T-cell (primary cell): ENCODE measurements around the gene LBHD1. TPM values are rescaled to one million over a fixed set of nuclear protein-coding genes. Genes with fewer than 3 reads are reported as not detected.
A peak's percentile ranks its signal among the peaks of the same experiment; 100 is the strongest.

ENCODE experiments used
- ATAC-seq, 4 experiments: fragments of 200-7000 bp in 3 of 4; fragments of 150-1000 bp in 1 of 4; cut with Tn5 transposase; replicated peaks in 1 of 4; 1 replicate in 3 of 4; 2 replicates in 1 of 4; pipeline ENCODE4 v1.10.0; 2021; ENCODE audit warnings: moderate library complexity in 3 of 4, mild to moderate bottlenecking in 2 of 4, moderate number of reproducible peaks in 1 of 4
- CTCF ChIA-PET, 2 donors: fragments of 300-600 bp; sonication (Branson Sonifier 250); formaldehyde crosslinking; loops; one replicate each; lab custom pipeline; 2022; ENCODE audit warnings: antibody characterized with exemption in 2 of 2; lab: Charles Lee
- POLR2A ChIA-PET, 2 donors: fragments of 300-600 bp; sonication (Branson Sonifier 250); formaldehyde crosslinking; loops; one replicate each; lab custom pipeline; 2022; ENCODE audit warnings: antibody characterized with exemption in 2 of 2; lab: Charles Lee
- DNase-seq, 35 experiments: peaks; one replicate each; pipeline versions ENCODE4 v3.0.0 to v3.0.0-alpha.2; 2013 to 2023
- H3K27ac ChIP-seq: one replicate; pipeline ENCODE4 v1.5.1; 2013; ENCODE audit warnings: low read length
- H3K27me3 ChIP-seq, 2 experiments: replicated peaks in 1 of 2; 1 replicate in 1 of 2; 2 replicates in 1 of 2; pipeline versions ENCODE4 v1.6.1 to v1.7.0; 2013; ENCODE audit warnings: low read length in 1 of 2, mixed read lengths in 1 of 2; ENCODE audit not compliant: control insufficient read depth in 2 of 2, insufficient read depth in 2 of 2; ENCODE audit errors: extremely low read depth in 1 of 2
- H3K36me3 ChIP-seq, 2 donors: 1 replicate in 1 of 2; 2 replicates in 1 of 2; pipeline versions ENCODE4 v1.6.1 to v1.7.0; 2013; ENCODE audit warnings: low read length in 1 of 2; ENCODE audit not compliant: control insufficient read depth in 2 of 2, insufficient read depth in 1 of 2; ENCODE audit errors: extremely low read depth in 1 of 2
- H3K4me1 ChIP-seq, 2 experiments: 1 replicate in 1 of 2; 2 replicates in 1 of 2; pipeline versions ENCODE4 v1.6.1 to v1.7.0; 2013; ENCODE audit warnings: low read length in 2 of 2, mixed read lengths in 1 of 2; ENCODE audit not compliant: insufficient read depth in 2 of 2, control insufficient read depth in 1 of 2; ENCODE audit errors: extremely low read depth in 1 of 2
- H3K4me3 ChIP-seq, 2 donors: 1 replicate in 1 of 2; 2 replicates in 1 of 2; pipeline versions ENCODE4 v1.5.1 to v1.7.0; 2013; ENCODE audit warnings: mild to moderate bottlenecking in 2 of 2, low read length in 1 of 2, moderate library complexity in 1 of 2; ENCODE audit not compliant: control insufficient read depth in 1 of 2; ENCODE audit errors: extremely low read depth in 1 of 2
- H3K9me3 ChIP-seq: 2 replicates; pipeline ENCODE4 v1.7.0; 2013
- H3K27ac Mint-ChIP-seq, 2 donors: one replicate each; pipeline ENCODE4 v1.8.0; 2020 to 2021; ENCODE audit warnings: mild to moderate bottlenecking in 2 of 2, mixed read lengths in 2 of 2
- H3K27me3 Mint-ChIP-seq, 2 donors: one replicate each; pipeline ENCODE4 v1.8.0; 2021 to 2022; ENCODE audit warnings: mixed read lengths in 2 of 2
- H3K36me3 Mint-ChIP-seq: one replicate; pipeline ENCODE4 v1.8.0; 2021; ENCODE audit warnings: mixed read lengths
- H3K4me1 Mint-ChIP-seq, 3 donors: one replicate each; pipeline ENCODE4 v1.8.0; 2020 to 2022; ENCODE audit warnings: mixed read lengths in 3 of 3, mild to moderate bottlenecking in 1 of 3
- H3K4me3 Mint-ChIP-seq, 3 donors: one replicate each; pipeline ENCODE4 v1.8.0; 2020 to 2022; ENCODE audit warnings: mild to moderate bottlenecking in 3 of 3, mixed read lengths in 3 of 3, moderate library complexity in 3 of 3
- H3K9me3 Mint-ChIP-seq, 3 donors: one replicate each; pipeline ENCODE4 v1.8.0; 2020 to 2022; ENCODE audit warnings: mixed read lengths in 3 of 3
- WGBS: methylation state at CpG from one replicate; pipeline ENCODE4 v1.1.5; 2013; ENCODE audit warnings: missing lambda C conversion rate; ENCODE audit not compliant: insufficient coverage; 5-methylcytosine and 5-hydroxymethylcytosine counted together
- total RNA-seq, 35 experiments: library from RNA in 6 of 35; stranded (reverse) in 6 of 35; fragments of 120-200 nt in 1 of 35; gene quantifications; one replicate each; pipeline versions ENCODE4 v1.2.1 to v1.2.4 and lab custom pipeline; 2013 to 2026

LBHD1 gene
- total RNA-seq, 5 donors from 2014 or later (not counting 1 experiment from before 2014, with no cell fraction given) = 15.5 to 24.7 (median 20.7) TPM

DNA sequence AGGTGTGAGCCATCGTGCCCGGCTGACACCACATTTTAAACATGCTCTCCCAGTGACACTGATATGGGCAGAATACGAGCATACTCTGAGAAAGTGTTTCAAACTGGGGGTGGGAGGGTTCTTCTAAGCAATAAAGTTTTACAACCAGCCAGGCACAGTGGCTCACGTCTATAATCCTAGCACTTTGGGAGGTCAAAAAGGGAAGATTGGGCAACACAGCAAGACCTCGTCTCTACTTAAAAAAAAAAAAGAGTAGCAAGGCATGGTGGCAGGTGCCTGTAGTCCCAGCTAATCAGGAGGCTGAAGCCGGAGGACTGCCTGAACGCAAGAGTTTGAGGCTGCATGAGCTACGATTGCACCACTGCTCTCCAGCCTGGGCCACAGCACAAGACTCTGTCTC, 27.8 kb downstream of the LBHD1 start:
- peaks cover 42 to 48% (median 42%) of the 10 kb centered on the region in 3 donors for H3K4me1 Mint-ChIP-seq
- WGBS = 90% methylated on average over 3 of the region's 8 CpGs
- Histone ChIP-seq H3K36me3 (peaks cover under 1 to 37% of the 10 kb centered on the region in 2 donors), H3K4me1 (peaks cover 14 to 63% of the 10 kb centered on the region in 2 experiments), H3K9me3 (no peaks in the 10 kb centered on the region), H3K4me3 (no peak overlapping the region), H3K27me3 (no peaks in the 10 kb centered on the region), H3K27ac (no peak overlapping the region)
- peaks cover 8% of the 10 kb centered on the region for H3K36me3 Mint-ChIP-seq
- ATAC-seq (no peak), DNase-seq (no peak)
- ChIA-PET POLR2A (interaction anchor here in 1 of 2 donors (0.6 to 1.1 kb wide), 2 partner anchors 9 to 21 kb away, joined by 3 to 4 read pairs; partner anchors contain the start of genes C11orf98, CSKMT and INTS5), CTCF (no interaction called here)
- peak overlapping the region in 1 of 2 donors; percentile 28 for H3K27ac Mint-ChIP-seq
- peak overlapping the region; percentile 24 to 97 (median 29) for H3K4me3 Mint-ChIP-seq
- no peaks in the 10 kb centered on the region for H3K27me3 Mint-ChIP-seq
- no peaks in the 10 kb centered on the region for H3K9me3 Mint-ChIP-seq

DNA sequence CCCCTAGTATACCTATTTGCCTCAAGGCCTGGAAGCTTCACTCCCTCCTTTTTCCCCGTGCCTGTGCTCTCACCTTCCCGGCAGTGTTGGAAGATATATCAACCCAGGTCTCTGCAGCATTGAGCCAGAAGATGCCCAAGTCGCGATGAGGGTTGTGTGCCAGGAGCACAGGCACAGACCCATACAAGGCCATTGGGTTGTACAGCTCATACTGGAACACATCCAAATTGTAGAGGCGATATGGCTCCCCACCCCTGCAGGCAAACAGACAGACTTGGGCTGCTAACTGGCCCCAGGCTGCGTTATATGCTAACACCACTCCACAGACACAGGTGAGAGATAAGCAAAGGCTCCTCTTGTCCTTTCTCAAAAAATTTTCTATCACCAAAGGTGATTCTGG, 39.6 kb downstream of the LBHD1 start:
- POLR2A ChIA-PET = interaction anchor here in 1 of 2 donors (0.6 to 0.7 kb wide), 2 partner anchors 15 to 23 kb away, joined by 4 to 5 read pairs; no protein-coding TSS in a partner anchor
- Mint-ChIP-seq H3K4me1 (peaks cover 20 to 37% (median 24%) of the 10 kb centered on the region in 3 donors), H3K36me3 (peaks cover 67% of the 10 kb centered on the region), H3K4me3 (no peak overlapping the region), H3K27ac (peak overlapping the region; percentile 28 to 31), H3K9me3 (no peaks in the 10 kb centered on the region), H3K27me3 (no peaks in the 10 kb centered on the region)
- no peaks in the 10 kb centered on the region for H3K27me3 ChIP-seq
- DNase-seq (no peak), ATAC-seq (no peak)
- peaks cover 4 to 17% of the 10 kb centered on the region in 2 experiments for H3K4me1 ChIP-seq
- no peaks in the 10 kb centered on the region for H3K9me3 ChIP-seq
- no peak overlapping the region for H3K4me3 ChIP-seq
- CTCF ChIA-PET = no interaction called here
- peaks cover 30 to 88% of the 10 kb centered on the region in 2 donors for H3K36me3 ChIP-seq
- H3K27ac ChIP-seq = no peak overlapping the region
- WGBS = 100% methylated on average over 6 of the region's 6 CpGs

DNA sequence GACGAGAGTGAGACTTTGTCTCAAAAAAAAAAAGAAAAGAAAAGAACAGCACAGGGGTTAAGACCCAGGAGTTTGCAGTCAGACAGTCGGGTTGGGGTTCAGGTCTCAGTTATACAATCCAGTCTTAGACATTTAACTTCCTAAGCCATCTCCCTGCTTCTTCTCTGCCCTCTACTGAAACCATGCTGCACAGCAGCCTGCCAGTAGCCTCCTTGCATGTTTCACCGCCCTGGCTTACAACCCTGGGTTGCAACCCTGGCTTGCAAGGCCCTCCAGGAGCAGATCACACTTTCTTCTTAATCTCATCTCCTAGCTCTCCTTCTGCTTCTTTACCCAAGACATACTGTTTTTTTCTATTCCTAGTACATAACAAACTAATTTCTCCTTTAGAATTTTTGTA, 44.4 kb downstream of the LBHD1 start:
- 85% methylated on average over 1 of the region's 3 CpGs for WGBS
- ATAC-seq (peak in 3 of 4 experiments; percentile 16 to 41 (median 35)), DNase-seq (no peak)
- no peak overlapping the region for H3K27ac ChIP-seq
- CTCF ChIA-PET = no interaction called here
- no peaks in the 10 kb centered on the region for H3K9me3 Mint-ChIP-seq
- H3K27ac Mint-ChIP-seq = peak overlapping the region in 1 of 2 donors; percentile 48
- no peaks in the 10 kb centered on the region for H3K9me3 ChIP-seq
- H3K36me3 Mint-ChIP-seq = peaks cover 52% of the 10 kb centered on the region
- H3K36me3 ChIP-seq = peaks cover 24 to 73% of the 10 kb centered on the region in 2 donors
- no peak overlapping the region for H3K4me3 Mint-ChIP-seq
- POLR2A ChIA-PET = interaction anchor here in 1 of 2 donors (0.6 kb wide), 1 partner anchor 313 kb away, joined by 3 read pairs; no protein-coding TSS in a partner anchor
- no peaks in the 10 kb centered on the region for H3K27me3 Mint-ChIP-seq
- no peaks in the 10 kb centered on the region for H3K27me3 ChIP-seq
- H3K4me3 ChIP-seq = no peak overlapping the region
- no peaks in the 10 kb centered on the region for H3K4me1 ChIP-seq
- peaks cover under 1 to 15% (median 1%) of the 10 kb centered on the region in 3 donors for H3K4me1 Mint-ChIP-seq

DNA sequence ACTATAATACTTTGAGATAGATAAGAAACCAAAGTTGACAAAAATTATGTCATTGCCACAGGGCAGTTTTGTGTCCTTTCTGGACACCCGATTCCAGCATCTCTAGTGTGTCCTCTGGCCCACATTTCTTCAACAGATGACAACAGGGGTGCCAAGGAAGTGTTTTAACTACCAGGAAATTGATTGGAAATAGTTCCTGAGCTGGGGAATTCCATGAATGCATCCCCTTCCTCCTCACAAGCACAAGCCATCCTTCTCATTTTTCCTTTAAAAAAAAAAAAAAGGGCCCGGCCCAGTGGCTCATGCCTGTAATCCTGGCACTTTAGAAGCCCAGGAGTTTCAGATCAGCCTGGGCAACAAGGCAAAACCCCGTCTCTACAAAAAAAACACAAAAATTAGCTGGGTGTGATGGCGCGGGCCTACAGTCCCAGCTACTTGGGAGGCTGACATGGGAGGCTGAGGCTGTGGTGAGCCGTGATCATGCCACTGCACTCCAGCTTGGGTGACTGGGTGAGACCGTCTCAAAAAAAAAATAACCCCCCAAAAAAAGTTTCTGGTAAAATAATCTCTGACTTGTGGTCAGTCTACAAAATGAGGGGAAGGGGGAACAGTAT, 49.5 kb downstream of the LBHD1 start:
- Mint-ChIP-seq H3K4me1 (peaks cover 18 to 27% (median 24%) of the 10 kb centered on the region in 3 donors), H3K4me3 (peak overlapping the region; percentile 84 to 99 (median 90)), H3K36me3 (peaks cover 19% of the 10 kb centered on the region), H3K27me3 (no peaks in the 10 kb centered on the region), H3K27ac (peak overlapping the region; percentile 96), H3K9me3 (no peaks in the 10 kb centered on the region)
- H3K9me3 ChIP-seq = no peaks in the 10 kb centered on the region
- CTCF ChIA-PET = interaction anchor here (0.6 to 2.3 kb wide), 8 partner anchors 9 to 72 kb away, joined by 3 to 11 read pairs (median 4); partner anchors contain the start of genes C11orf98 (in 1 of the 2), CSKMT (in 1 of the 2), MTA2 (in 1 of the 2) and ROM1 (in 1 of the 2)
- POLR2A ChIA-PET = interaction anchor here (0.6 to 1.3 kb wide), 10 partner anchors 15 to 132 kb away, joined by 3 to 9 read pairs (median 4); partner anchors contain the start of genes LBHD1 (in 1 of the 2), TUT1 (in 1 of the 2) and UQCC3 (in 1 of the 2)
- H3K4me3 ChIP-seq = no peak overlapping the region
- peak overlapping the region; percentile 85 for H3K27ac ChIP-seq
- DNase-seq (peak in 1 of 35 experiments; percentile 29), ATAC-seq (no peak)
- no peaks in the 10 kb centered on the region for H3K27me3 ChIP-seq
- H3K4me1 ChIP-seq = peaks cover 15 to 23% of the 10 kb centered on the region in 2 experiments
- WGBS = no CpG with 5 or more reads among the region's 7 CpGs
- peaks cover 0 to 24% of the 10 kb centered on the region in 2 donors for H3K36me3 ChIP-seq

DNA sequence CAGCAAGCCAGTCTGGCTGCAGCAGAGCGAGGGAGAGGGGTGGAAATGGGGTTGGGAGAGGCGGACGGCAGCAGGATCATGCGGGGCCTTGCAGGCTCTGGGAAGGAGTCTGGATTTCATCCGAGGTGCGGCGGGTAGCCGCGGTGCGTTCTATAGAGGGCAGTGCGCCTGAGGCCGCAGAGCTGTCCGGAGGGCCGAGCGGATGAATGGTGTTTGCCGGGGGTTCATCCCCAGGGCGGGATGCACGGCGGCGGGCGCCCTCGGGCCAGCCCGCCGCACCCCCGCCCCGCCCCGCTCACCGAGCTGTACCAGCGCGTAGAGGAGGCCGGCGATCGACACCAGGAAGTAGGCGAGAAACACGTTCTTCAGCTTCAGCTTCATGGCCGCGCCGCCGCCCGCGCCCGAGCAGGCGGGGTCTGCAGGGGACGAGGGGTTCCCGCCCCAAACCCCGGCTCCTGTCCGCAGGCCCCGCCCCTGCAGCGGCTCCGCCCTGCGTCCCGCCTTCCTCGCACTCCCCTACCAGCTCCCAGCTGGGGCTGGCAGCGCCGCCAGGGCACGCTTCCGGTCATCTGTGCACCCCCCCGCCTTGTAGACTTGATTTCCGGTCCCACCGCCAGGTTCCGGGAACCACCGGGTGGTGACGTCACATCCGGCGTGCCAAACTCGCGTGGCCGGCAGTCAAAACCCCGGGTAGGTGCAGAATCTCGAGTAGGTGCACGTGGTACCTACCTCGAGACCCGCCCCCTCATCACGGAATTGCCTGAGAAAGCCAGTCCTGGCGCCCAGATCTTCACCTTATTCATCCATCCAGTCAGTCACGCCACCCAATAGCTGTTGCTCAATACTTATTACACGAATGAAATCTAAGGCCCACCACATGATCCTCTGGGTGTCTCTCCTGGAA, 50.2 kb downstream of the LBHD1 start, which contains the start of gene B3GAT3:
TSS of gene B3GAT3 (minus strand) at position 420 of the 904 bp plus-strand sequence. CDS start at position 381, 39 bp downstream.
- H3K27me3 Mint-ChIP-seq = no peaks in the 10 kb centered on the region
- ATAC-seq = peak; percentile 79 to 84 (median 82)
- Histone ChIP-seq H3K4me1 (peaks cover 15 to 27% of the 10 kb centered on the region in 2 experiments), H3K4me3 (peak within 1 kb of the TSS; percentile 83 to 95), H3K9me3 (no peaks in the 10 kb centered on the region), H3K27ac (peak within 1 kb of the TSS; percentile 85), H3K36me3 (peaks cover under 1 to 25% of the 10 kb centered on the region in 2 donors), H3K27me3 (no peaks in the 10 kb centered on the region)
- H3K36me3 Mint-ChIP-seq = peaks cover 14% of the 10 kb centered on the region
- peaks cover 17 to 27% (median 24%) of the 10 kb centered on the region in 3 donors for H3K4me1 Mint-ChIP-seq
- under 1% methylated on average over 76 of the region's 77 CpGs for WGBS
- DNase-seq = peak; percentile 89 to 99 (median 95)
- POLR2A ChIA-PET = interaction anchor here (0.6 to 1.5 kb wide), 14 partner anchors 17 to 1647 kb away, joined by 3 to 9 read pairs (median 5); partner anchors contain the start of genes C11orf98 (in 1 of the 2), CSKMT (in 1 of the 2), LBHD1 (in 1 of the 2) and TUT1 (in 1 of the 2)
- H3K27ac Mint-ChIP-seq = peak within 1 kb of the TSS; percentile 96 to 97
- H3K9me3 Mint-ChIP-seq = no peaks in the 10 kb centered on the region
- CTCF ChIA-PET = interaction anchor here (0.5 to 2.3 kb wide), 10 partner anchors 9 to 233 kb away, joined by 3 to 17 read pairs (median 6); partner anchors contain the start of genes C11orf98 (in 1 of the 2), CSKMT (in 1 of the 2), MTA2 (in 1 of the 2) and ROM1 (in 1 of the 2)
- peak within 1 kb of the TSS; percentile 90 to 99 (median 94) for H3K4me3 Mint-ChIP-seq
